ENCODE results near the gene LMO7. TPM values are rescaled to one million over a fixed set of nuclear protein-coding genes. Genes with fewer than 3 reads are reported as not detected.

Gene LMO7
- total and polyA plus RNA-seq, 2 of the 13 experiments (the other 11 are each of a cell fraction or from before 2014, with no cell fraction given), result 34.0 to 121 TPM

- TF ChIP-seq, protein P1, sequence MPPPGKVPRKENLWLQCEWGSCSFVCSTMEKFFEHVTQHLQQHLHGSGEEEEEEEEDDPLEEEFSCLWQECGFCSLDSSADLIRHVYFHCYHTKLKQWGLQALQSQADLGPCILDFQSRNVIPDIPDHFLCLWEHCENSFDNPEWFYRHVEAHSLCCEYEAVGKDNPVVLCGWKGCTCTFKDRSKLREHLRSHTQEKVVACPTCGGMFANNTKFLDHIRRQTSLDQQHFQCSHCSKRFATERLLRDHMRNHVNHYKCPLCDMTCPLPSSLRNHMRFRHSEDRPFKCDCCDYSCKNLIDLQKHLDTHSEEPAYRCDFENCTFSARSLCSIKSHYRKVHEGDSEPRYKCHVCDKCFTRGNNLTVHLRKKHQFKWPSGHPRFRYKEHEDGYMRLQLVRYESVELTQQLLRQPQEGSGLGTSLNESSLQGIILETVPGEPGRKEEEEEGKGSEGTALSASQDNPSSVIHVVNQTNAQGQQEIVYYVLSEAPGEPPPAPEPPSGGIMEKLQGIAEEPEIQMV (CRISPR knock-in tag; IDR thresholded peaks at IDR 0.05; ENCODE audit: low read depth), result peak; percentile 32; the same call in 1 of the 2 replicates
- TF ChIP-seq ZBTB21 (CRISPR knock-in tag; IDR thresholded peaks at IDR 0.05) (no peak), ZNF326 (CRISPR knock-in tag; IDR thresholded peaks at IDR 0.05; ENCODE audit: borderline replicate concordance) (no peak), KMT2B (CRISPR knock-in tag; IDR thresholded peaks at IDR 0.05) (0 out of 2 replicates have a peak, but pooled peaks have one; percentile 51), ZNF256 (CRISPR knock-in tag; conservative IDR thresholded peaks at IDR 0.05) (no peak), ZNF563 (CRISPR knock-in tag; IDR thresholded peaks at IDR 0.05) (peak; percentile 93; the same call in 1 of the 2 replicates), ZNF496 (CRISPR knock-in tag; IDR thresholded peaks at IDR 0.05; ENCODE audit: insufficient replicate concordance) (no peak), RCOR2 (CRISPR knock-in tag; IDR thresholded peaks at IDR 0.05) (no peak), KAT7 (CRISPR knock-in tag; IDR thresholded peaks at IDR 0.05; ENCODE audit: borderline replicate concordance) (no peak), PRMT3 (CRISPR knock-in tag; IDR thresholded peaks at IDR 0.05; ENCODE audit: borderline replicate concordance, low read depth) (no peak), ZNF510 (CRISPR knock-in tag; IDR thresholded peaks at IDR 0.05; ENCODE audit: low read depth) (no peak), TOPORS (CRISPR knock-in tag; IDR thresholded peaks at IDR 0.05) (no peak), GATAD2A (CRISPR knock-in tag; IDR thresholded peaks at IDR 0.05) (0 out of 2 replicates have a peak, but pooled peaks have one; percentile 9), GABPB1 (CRISPR knock-in tag; IDR thresholded peaks at IDR 0.05) (peak; percentile 81; the same call in 1 of the 2 replicates)
- TF ChIP-seq, protein P2, sequence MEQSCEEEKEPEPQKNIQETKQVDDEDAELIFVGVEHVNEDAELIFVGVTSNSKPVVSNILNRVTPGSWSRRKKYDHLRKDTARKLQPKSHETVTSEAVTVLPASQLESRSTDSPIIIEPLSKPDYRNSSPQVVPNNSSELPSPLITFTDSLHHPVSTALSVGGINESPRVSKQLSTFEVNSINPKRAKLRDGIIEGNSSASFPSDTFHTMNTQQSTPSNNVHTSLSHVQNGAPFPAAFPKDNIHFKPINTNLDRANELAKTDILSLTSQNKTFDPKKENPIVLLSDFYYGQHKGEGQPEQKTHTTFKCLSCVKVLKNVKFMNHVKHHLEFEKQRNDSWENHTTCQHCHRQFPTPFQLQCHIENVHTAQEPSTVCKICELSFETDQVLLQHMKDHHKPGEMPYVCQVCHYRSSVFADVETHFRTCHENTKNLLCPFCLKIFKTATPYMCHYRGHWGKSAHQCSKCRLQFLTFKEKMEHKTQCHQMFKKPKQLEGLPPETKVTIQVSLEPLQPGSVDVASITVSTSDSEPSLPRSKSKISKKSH (CRISPR knock-in tag; IDR thresholded peaks at IDR 0.05; ENCODE audit: borderline replicate concordance), result peak; percentile 69
- TF ChIP-seq, protein P3, sequence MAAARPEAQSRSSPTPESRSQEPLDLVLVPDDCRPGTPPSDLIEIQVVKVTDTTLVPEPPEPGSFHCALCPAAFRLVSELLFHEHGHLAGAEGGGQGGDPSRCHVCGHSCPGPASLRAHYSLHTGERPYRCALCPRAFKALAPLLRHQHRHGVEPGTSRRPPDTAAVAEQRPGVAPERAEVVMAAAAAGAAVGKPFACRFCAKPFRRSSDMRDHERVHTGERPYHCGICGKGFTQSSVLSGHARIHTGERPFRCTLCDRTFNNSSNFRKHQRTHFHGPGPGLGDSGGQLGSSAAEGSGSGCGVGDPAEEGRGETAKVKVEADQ (CRISPR knock-in tag; IDR thresholded peaks at IDR 0.05; ENCODE audit: borderline replicate concordance), result no peak
- TF ChIP-seq, protein P4, sequence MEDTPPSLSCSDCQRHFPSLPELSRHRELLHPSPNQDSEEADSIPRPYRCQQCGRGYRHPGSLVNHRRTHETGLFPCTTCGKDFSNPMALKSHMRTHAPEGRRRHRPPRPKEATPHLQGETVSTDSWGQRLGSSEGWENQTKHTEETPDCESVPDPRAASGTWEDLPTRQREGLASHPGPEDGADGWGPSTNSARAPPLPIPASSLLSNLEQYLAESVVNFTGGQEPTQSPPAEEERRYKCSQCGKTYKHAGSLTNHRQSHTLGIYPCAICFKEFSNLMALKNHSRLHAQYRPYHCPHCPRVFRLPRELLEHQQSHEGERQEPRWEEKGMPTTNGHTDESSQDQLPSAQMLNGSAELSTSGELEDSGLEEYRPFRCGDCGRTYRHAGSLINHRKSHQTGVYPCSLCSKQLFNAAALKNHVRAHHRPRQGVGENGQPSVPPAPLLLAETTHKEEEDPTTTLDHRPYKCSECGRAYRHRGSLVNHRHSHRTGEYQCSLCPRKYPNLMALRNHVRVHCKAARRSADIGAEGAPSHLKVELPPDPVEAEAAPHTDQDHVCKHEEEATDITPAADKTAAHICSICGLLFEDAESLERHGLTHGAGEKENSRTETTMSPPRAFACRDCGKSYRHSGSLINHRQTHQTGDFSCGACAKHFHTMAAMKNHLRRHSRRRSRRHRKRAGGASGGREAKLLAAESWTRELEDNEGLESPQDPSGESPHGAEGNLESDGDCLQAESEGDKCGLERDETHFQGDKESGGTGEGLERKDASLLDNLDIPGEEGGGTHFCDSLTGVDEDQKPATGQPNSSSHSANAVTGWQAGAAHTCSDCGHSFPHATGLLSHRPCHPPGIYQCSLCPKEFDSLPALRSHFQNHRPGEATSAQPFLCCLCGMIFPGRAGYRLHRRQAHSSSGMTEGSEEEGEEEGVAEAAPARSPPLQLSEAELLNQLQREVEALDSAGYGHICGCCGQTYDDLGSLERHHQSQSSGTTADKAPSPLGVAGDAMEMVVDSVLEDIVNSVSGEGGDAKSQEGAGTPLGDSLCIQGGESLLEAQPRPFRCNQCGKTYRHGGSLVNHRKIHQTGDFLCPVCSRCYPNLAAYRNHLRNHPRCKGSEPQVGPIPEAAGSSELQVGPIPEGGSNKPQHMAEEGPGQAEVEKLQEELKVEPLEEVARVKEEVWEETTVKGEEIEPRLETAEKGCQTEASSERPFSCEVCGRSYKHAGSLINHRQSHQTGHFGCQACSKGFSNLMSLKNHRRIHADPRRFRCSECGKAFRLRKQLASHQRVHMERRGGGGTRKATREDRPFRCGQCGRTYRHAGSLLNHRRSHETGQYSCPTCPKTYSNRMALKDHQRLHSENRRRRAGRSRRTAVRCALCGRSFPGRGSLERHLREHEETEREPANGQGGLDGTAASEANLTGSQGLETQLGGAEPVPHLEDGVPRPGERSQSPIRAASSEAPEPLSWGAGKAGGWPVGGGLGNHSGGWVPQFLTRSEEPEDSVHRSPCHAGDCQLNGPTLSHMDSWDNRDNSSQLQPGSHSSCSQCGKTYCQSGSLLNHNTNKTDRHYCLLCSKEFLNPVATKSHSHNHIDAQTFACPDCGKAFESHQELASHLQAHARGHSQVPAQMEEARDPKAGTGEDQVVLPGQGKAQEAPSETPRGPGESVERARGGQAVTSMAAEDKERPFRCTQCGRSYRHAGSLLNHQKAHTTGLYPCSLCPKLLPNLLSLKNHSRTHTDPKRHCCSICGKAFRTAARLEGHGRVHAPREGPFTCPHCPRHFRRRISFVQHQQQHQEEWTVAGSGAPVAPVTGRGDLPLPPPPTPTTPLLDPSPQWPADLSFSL (CRISPR knock-in tag; IDR thresholded peaks at IDR 0.05), result peak; percentile 51; the same call in 1 of the 2 replicates
Observed at GRCh38 chr13:75636436-75637180, 478 bp downstream of the LMO7 start (continued).

Measured in HepG2 (cell line).